HepG2 (cell line): ENCODE data around the gene GDAP1L1. TPM values are rescaled to one million over a fixed set of nuclear protein-coding genes. Genes with fewer than 3 reads are reported as not detected.
A peak's percentile ranks its signal among the peaks of the same experiment; 100 is the strongest.

Experiments used
- ATF7 ChIP-seq, 2 experiments: fragments of 450-650 bp in 1 of 2; sonication (generic) in 1 of 2; formaldehyde crosslinking in 1 of 2; IDR thresholded peaks; 2 replicates each; pipeline versions ENCODE4 v1.4.0 to v1.6.1; 2016 to 2020; ENCODE audit warnings: antibody characterized with exemption in 1 of 2, mild to moderate bottlenecking in 1 of 2, missing genetic modification reagents in 1 of 2
- CBFB ChIP-seq: sonication (generic); formaldehyde crosslinking; IDR thresholded peaks from 2 replicates; pipeline ENCODE4 v1.4.0; 2020; ENCODE audit warnings: missing genetic modification reagents
- CBX5 ChIP-seq: sonication (generic); formaldehyde crosslinking; IDR thresholded peaks from 2 replicates; pipeline ENCODE4 v1.4.0; 2020; ENCODE audit warnings: missing genetic modification reagents, borderline replicate concordance
- ELF1 ChIP-seq: sonication (generic); formaldehyde crosslinking; IDR thresholded peaks from 2 replicates; pipeline ENCODE4 v1.4.0; 2020; ENCODE audit warnings: missing genetic modification reagents
- FOXM1 ChIP-seq: sonication (generic); formaldehyde crosslinking; IDR thresholded peaks from 2 replicates; pipeline ENCODE4 v1.5.0; 2020; ENCODE audit warnings: missing genetic modification reagents
- FOXO1 ChIP-seq: sonication (generic); formaldehyde crosslinking; IDR thresholded peaks from 2 replicates; pipeline ENCODE4 v1.4.0; 2020; ENCODE audit warnings: missing genetic modification reagents
- GLMP ChIP-seq: sonication (generic); formaldehyde crosslinking; IDR thresholded peaks from 2 replicates; pipeline ENCODE4 v1.9.0; 2021; ENCODE audit warnings: missing genetic modification reagents, mild to moderate bottlenecking, borderline replicate concordance
- LCORL ChIP-seq, 2 experiments: fragments of 450-650 bp in 1 of 2; sonication (generic) in 1 of 2; formaldehyde crosslinking in 1 of 2; IDR thresholded peaks; 2 replicates each; pipeline versions ENCODE4 v1.5.0 to v1.6.1; 2017 to 2020; ENCODE audit warnings: antibody characterized with exemption in 1 of 2, missing genetic modification reagents in 1 of 2
- MIER3 ChIP-seq: IDR thresholded peaks from 2 replicates; pipeline ENCODE4 v1.6.1; 2016; ENCODE audit warnings: missing compliant biosample characterization, borderline replicate concordance
- NCOA2 ChIP-seq: sonication (generic); formaldehyde crosslinking; IDR thresholded peaks from 2 replicates; pipeline ENCODE4 v1.8.0; 2022; ENCODE audit warnings: inconsistent platforms
- POLR2A ChIP-seq, 2 experiments: IDR thresholded peaks; 2 replicates each; pipeline ENCODE4 v1.6.1; 2011; ENCODE audit warnings: low read depth in 2 of 2, low read length in 2 of 2, mild to moderate bottlenecking in 1 of 2, moderate library complexity in 1 of 2; ENCODE audit not compliant: insufficient read depth in 1 of 2
- SNAPC4 ChIP-seq: sonication (generic); formaldehyde crosslinking; IDR thresholded peaks from 2 replicates; pipeline ENCODE4 v1.4.0; 2020; ENCODE audit warnings: mild to moderate bottlenecking, missing genetic modification reagents
- SOX13 ChIP-seq, 3 experiments: fragments of 450-650 bp in 1 of 3; sonication (generic) in 1 of 3; formaldehyde crosslinking in 1 of 3; IDR thresholded peaks in 2 of 3; conservative IDR thresholded peaks in 1 of 3; 2 replicates each; pipeline versions ENCODE4 v1.5.0 to v1.6.1; 2016 to 2020; ENCODE audit warnings: antibody characterized with exemption in 1 of 3, mild to moderate bottlenecking in 1 of 3, missing compliant biosample characterization in 1 of 3, missing genetic modification reagents in 1 of 3, moderate library complexity in 1 of 3
- SP2 ChIP-seq: sonication (generic); formaldehyde crosslinking; IDR thresholded peaks from 2 replicates; pipeline ENCODE4 v1.5.1; 2020; ENCODE audit warnings: mild to moderate bottlenecking, missing genetic modification reagents
- ZNF282 ChIP-seq: fragments of 450-650 bp; IDR thresholded peaks from 2 replicates; pipeline ENCODE4 v1.6.1; 2018; ENCODE audit not compliant: partially characterized antibody
- ZNF44 ChIP-seq: sonication (generic); formaldehyde crosslinking; IDR thresholded peaks from 2 replicates; pipeline ENCODE4 v1.5.1; 2020; ENCODE audit warnings: mild to moderate bottlenecking, missing genetic modification reagents
- ZNF484 ChIP-seq: sonication (generic); formaldehyde crosslinking; IDR thresholded peaks from 2 replicates; pipeline ENCODE4 v1.5.1; 2020; ENCODE audit warnings: mild to moderate bottlenecking, low read depth, missing genetic modification reagents, borderline replicate concordance
- ZNF629 ChIP-seq: sonication (generic); formaldehyde crosslinking; conservative IDR thresholded peaks from 2 replicates; pipeline ENCODE4 v1.5.0; 2020; ENCODE audit warnings: missing genetic modification reagents
- ZSCAN22 ChIP-seq: sonication (generic); formaldehyde crosslinking; IDR thresholded peaks from 2 replicates; pipeline ENCODE4 v1.4.0; 2020; ENCODE audit warnings: mild to moderate bottlenecking, missing genetic modification reagents
- ZSCAN30 ChIP-seq: sonication (generic); formaldehyde crosslinking; IDR thresholded peaks from 2 replicates; pipeline ENCODE4 v1.5.0; 2020; ENCODE audit warnings: mild to moderate bottlenecking, missing genetic modification reagents
- polyA plus RNA-seq, 8 experiments: library from polyadenylated mRNA; depleted of rRNA in 3 of 8; stranded (reverse) in 7 of 8; unstranded in 1 of 8; fragments of >200 nt; fragmentation: Illumina TruSeq in 4 of 8; extraction: Trizol in 4 of 8; gene quantifications; 2 replicates each; pipeline versions ENCODE4 v1.2.1 to v1.2.3, GENCODE V29; 2011 to 2016; ENCODE audit warnings: low read depth in 4 of 8, missing spikeins in 1 of 8, mixed read lengths in 1 of 8; ENCODE audit not compliant: insufficient read depth in 1 of 8
- total RNA-seq, 5 experiments: library from RNA; depleted of rRNA; stranded (reverse); fragments of >200 nt; fragmentation: Illumina TruSeq; extraction: Trizol; gene quantifications; 2 replicates each; pipeline ENCODE4 v1.2.3, GENCODE V29; 2016; ENCODE audit warnings: low read depth in 1 of 5
- TF ChIP-seq, protein P1 (sequence below): sonication (generic); formaldehyde crosslinking; IDR thresholded peaks from 2 replicates; pipeline ENCODE4 v1.4.0; 2020; ENCODE audit warnings: mild to moderate bottlenecking, missing genetic modification reagents

The GDAP1L1 gene
- total and polyA plus RNA-seq, 2 of the 13 experiments (the other 11 are each of a cell fraction or from before 2014, with no cell fraction given), result 0.04 TPM; not detected in 1

DNA sequence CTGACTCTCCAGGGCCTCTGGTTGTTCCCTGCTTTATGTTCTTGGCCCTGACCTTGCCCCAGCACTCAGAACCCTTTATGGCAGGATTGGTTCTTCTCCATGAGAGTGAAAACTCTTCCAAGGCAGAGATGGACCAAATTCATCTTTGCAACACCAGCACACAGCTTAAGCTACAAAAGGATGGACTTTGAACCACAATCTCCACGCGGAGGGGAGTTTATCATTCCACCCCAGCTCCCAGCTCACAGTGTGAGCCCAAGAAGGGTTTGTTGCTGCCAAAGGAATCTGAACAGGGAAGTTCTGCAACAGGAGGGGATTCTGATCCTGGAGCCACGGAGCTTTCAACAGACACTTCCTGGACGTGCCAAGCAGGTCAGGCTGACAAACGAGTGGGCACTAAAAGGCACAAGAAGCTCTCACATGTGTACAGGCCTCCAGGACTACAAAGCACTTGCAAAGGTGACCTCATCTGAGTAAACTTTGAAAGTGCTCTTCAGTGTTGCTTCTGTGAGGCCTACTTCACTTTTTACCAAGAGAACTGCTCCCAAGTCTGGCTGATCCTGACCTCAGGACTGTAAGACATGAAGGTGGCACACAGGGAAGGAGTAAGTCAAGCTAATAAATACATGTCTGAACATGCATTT lies 55.0 kb downstream of the GDAP1L1 start (continued):
- peak; percentile 61 for TF ChIP-seq ZNF629 (CRISPR knock-in tag)
- no peak for TF ChIP-seq LCORL (IDR thresholded peaks at IDR 0.05)
- peak; percentile 65; the same call in 1 of the 2 replicates for TF ChIP-seq LCORL (CRISPR knock-in tag; IDR thresholded peaks at IDR 0.05)
- TF ChIP-seq CBX5 (CRISPR knock-in tag), result peak; percentile 23; the same call in 1 of the 2 replicates
- peak; percentile 71; the same call in 1 of the 2 replicates for TF ChIP-seq MIER3 (CRISPR knock-in tag)
- peak; percentile 84 for TF ChIP-seq FOXO1 (CRISPR knock-in tag)
- TF ChIP-seq ELF1 (CRISPR knock-in tag), result peak; percentile 83
- TF ChIP-seq ZSCAN22 (CRISPR knock-in tag), result 0 out of 2 replicates have a peak, but pooled peaks have one; percentile 53
- TF ChIP-seq NCOA2 (CRISPR knock-in tag), result peak; percentile 73
- peak; percentile 93 for TF ChIP-seq ATF7 (IDR thresholded peaks at IDR 0.05)
- peak; percentile 100 for TF ChIP-seq ATF7 (CRISPR knock-in tag; IDR thresholded peaks at IDR 0.05)
- no peak for TF ChIP-seq SNAPC4 (CRISPR knock-in tag)
- TF ChIP-seq ZSCAN30, result no peak
- no peak for TF ChIP-seq ZNF484 (CRISPR knock-in tag)
- 0 out of 2 replicates have a peak, but pooled peaks have one; percentile 18 for TF ChIP-seq SOX13 (IDR thresholded peaks at IDR 0.05)
- TF ChIP-seq SOX13 (CRISPR knock-in tag; conservative IDR thresholded peaks at IDR 0.05 in 1 of 2, IDR thresholded peaks at IDR 0.05 in 1 of 2), result peak in 1 of 2 experiments; percentile 83; a peak in 2 of 4 replicates
- TF ChIP-seq ZNF282, result no peak
- no peak for TF ChIP-seq GLMP
- no peak for TF ChIP-seq FOXM1
- TF ChIP-seq CBFB (CRISPR knock-in tag), result peak; percentile 79; the same call in 1 of the 2 replicates
- TF ChIP-seq ZNF44 (CRISPR knock-in tag), result no peak
- no peak for TF ChIP-seq SP2 (CRISPR knock-in tag)
- TF ChIP-seq, protein P1, sequence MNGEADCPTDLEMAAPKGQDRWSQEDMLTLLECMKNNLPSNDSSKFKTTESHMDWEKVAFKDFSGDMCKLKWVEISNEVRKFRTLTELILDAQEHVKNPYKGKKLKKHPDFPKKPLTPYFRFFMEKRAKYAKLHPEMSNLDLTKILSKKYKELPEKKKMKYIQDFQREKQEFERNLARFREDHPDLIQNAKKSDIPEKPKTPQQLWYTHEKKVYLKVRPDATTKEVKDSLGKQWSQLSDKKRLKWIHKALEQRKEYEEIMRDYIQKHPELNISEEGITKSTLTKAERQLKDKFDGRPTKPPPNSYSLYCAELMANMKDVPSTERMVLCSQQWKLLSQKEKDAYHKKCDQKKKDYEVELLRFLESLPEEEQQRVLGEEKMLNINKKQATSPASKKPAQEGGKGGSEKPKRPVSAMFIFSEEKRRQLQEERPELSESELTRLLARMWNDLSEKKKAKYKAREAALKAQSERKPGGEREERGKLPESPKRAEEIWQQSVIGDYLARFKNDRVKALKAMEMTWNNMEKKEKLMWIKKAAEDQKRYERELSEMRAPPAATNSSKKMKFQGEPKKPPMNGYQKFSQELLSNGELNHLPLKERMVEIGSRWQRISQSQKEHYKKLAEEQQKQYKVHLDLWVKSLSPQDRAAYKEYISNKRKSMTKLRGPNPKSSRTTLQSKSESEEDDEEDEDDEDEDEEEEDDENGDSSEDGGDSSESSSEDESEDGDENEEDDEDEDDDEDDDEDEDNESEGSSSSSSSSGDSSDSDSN (CRISPR knock-in tag), result peak; percentile 63
- peak in 1 of 2 experiments; percentile 81; a peak in 2 of 4 replicates for TF ChIP-seq POLR2A (IDR thresholded peaks at IDR 0.05; ENCODE audit: insufficient read depth in 1 of 2, low read depth in 2 of 2, low read length in 2 of 2)
